ENCODE results near the gene NUP107. TPM values are rescaled to one million over a fixed set of nuclear protein-coding genes. Genes with fewer than 3 reads are reported as not detected.

NUP107 gene
- total and polyA plus RNA-seq, 7 experiments from 2014 or later = 25.5 to 80.9 (median 51.4) TPM

- POLR2A ChIA-PET = no interaction called here
- Histone ChIP-seq H3K4me3 (ENCODE audit: low read length) (no peak overlapping the region), H3K27me3 (ENCODE audit: control insufficient read depth in 2 of 2, insufficient read depth in 2 of 2, low read length in 2 of 2) (no peaks in the 10 kb centered on the region), H3K4me1 (ENCODE audit: control insufficient read depth in 2 of 2, insufficient read depth in 2 of 2, low read length in 2 of 2) (no peaks in the 10 kb centered on the region), H3K36me3 (ENCODE audit: control insufficient read depth in 2 of 3, insufficient read depth in 3 of 3, low read length in 3 of 3) (no peaks in the 10 kb centered on the region), H3K9me3 (ENCODE audit: control insufficient read depth in 2 of 3, low read length in 3 of 3) (no peaks in the 10 kb centered on the region), H3K27ac (ENCODE audit: low read depth, low read length) (no peak overlapping the region)
- peaks cover 0 to 7% (median 4%) of the 10 kb centered on the region in 5 donors for H3K36me3 Mint-ChIP-seq
- no peak overlapping the region for H3K27ac Mint-ChIP-seq
- CTCF ChIA-PET = interaction anchor here (0.6 kb wide), 1 partner anchor 521 kb away, joined by 3 read pairs; no protein-coding TSS in a partner anchor
- ATAC-seq = no peak
- no peak overlapping the region for H3K4me3 Mint-ChIP-seq
- H3K27me3 Mint-ChIP-seq = no peaks in the 10 kb centered on the region
- H3K9me3 Mint-ChIP-seq = no peaks in the 10 kb centered on the region
- peaks cover 0 to 4% (median 0%) of the 10 kb centered on the region in 7 donors for H3K4me1 Mint-ChIP-seq
- intact Hi-C loops (cut with micrococcal nuclease) = no loop called here
- no peak for DNase-seq
These were observed 92.5 kb downstream of the NUP107 start for GRCh38 chr12:68779280-68779679.

GRCh38 chr12:68780731-68781130, 94.0 kb downstream of the NUP107 start:
- Histone ChIP-seq H3K36me3 (ENCODE audit: control insufficient read depth in 2 of 3, insufficient read depth in 3 of 3, low read length in 3 of 3) (no peaks in the 10 kb centered on the region), H3K27me3 (ENCODE audit: control insufficient read depth in 2 of 2, insufficient read depth in 2 of 2, low read length in 2 of 2) (no peaks in the 10 kb centered on the region), H3K4me1 (ENCODE audit: control insufficient read depth in 2 of 2, insufficient read depth in 2 of 2, low read length in 2 of 2) (no peaks in the 10 kb centered on the region), H3K27ac (ENCODE audit: low read depth, low read length) (no peak overlapping the region), H3K9me3 (ENCODE audit: control insufficient read depth in 2 of 3, low read length in 3 of 3) (no peaks in the 10 kb centered on the region), H3K4me3 (ENCODE audit: low read length) (no peak overlapping the region)
- no peaks in the 10 kb centered on the region for H3K27me3 Mint-ChIP-seq
- POLR2A ChIA-PET = no interaction called here
- intact Hi-C loops (cut with micrococcal nuclease) = no loop called here
- DNase-seq (no peak), ATAC-seq (no peak)
- CTCF ChIA-PET = no interaction called here
- H3K4me3 Mint-ChIP-seq = no peak overlapping the region
- H3K4me1 Mint-ChIP-seq = no peaks in the 10 kb centered on the region
- no peaks in the 10 kb centered on the region for H3K9me3 Mint-ChIP-seq
- H3K36me3 Mint-ChIP-seq = peaks cover 0 to 7% (median 4%) of the 10 kb centered on the region in 5 donors
- H3K27ac Mint-ChIP-seq = peak overlapping the region in 1 of 9 donors; percentile 41

- Histone ChIP-seq H3K4me3 (ENCODE audit: low read length) (no peak overlapping the region), H3K9me3 (ENCODE audit: control insufficient read depth in 2 of 3, low read length in 3 of 3) (no peaks in the 10 kb centered on the region), H3K27me3 (ENCODE audit: control insufficient read depth in 2 of 2, insufficient read depth in 2 of 2, low read length in 2 of 2) (no peaks in the 10 kb centered on the region), H3K27ac (ENCODE audit: low read depth, low read length) (no peak overlapping the region), H3K4me1 (ENCODE audit: control insufficient read depth in 2 of 2, insufficient read depth in 2 of 2, low read length in 2 of 2) (no peaks in the 10 kb centered on the region), H3K36me3 (ENCODE audit: control insufficient read depth in 2 of 3, insufficient read depth in 3 of 3, low read length in 3 of 3) (no peaks in the 10 kb centered on the region)
- no peaks in the 10 kb centered on the region for H3K27me3 Mint-ChIP-seq
- H3K4me1 Mint-ChIP-seq = no peaks in the 10 kb centered on the region
- no peak overlapping the region for H3K4me3 Mint-ChIP-seq
- H3K27ac Mint-ChIP-seq = no peak overlapping the region
- H3K9me3 Mint-ChIP-seq = no peaks in the 10 kb centered on the region
- peaks cover 0 to 7% (median 4%) of the 10 kb centered on the region in 5 donors for H3K36me3 Mint-ChIP-seq
- DNase-seq = no peak
- intact Hi-C loops (cut with micrococcal nuclease) = no loop called here
- no peak for ATAC-seq
- ChIA-PET POLR2A (no interaction called here), CTCF (no interaction called here)
These were observed 95.0 kb downstream of the NUP107 start for GRCh38 chr12:68781728-68782127.

DNA sequence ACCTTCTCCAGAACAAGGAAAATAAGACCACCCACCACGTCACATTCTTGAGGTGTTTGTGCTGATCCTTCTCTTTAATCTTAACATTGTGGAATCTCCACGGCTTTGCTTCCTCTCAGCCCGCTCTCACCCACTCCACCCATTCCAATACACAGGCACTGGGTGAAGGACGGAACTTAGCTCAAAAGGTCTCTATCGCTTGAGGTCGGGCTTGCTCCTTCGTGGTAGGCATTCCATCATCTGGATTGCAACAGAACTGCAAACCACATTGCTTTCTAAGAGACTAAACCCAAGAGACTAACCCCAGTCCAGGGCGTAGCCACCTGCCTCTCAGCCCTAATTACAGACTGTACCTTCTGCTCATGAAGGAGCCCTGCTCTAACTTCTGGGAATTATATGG, 97.2 kb downstream of the NUP107 start:
- ChIA-PET CTCF (interaction anchor here (0.5 kb wide), 1 partner anchor 1438 kb away, joined by 3 read pairs; no protein-coding TSS in a partner anchor), POLR2A (interaction anchor here (1.1 kb wide), 1 partner anchor 24 kb away, joined by 3 read pairs; the partner anchor contains the start of gene MDM2)
- no peak overlapping the region for H3K27ac ChIP-seq (ENCODE audit: low read depth, low read length)
- Mint-ChIP-seq H3K4me3 (no peak overlapping the region), H3K9me3 (no peaks in the 10 kb centered on the region), H3K36me3 (peaks cover 0 to 7% (median 2%) of the 10 kb centered on the region in 5 donors), H3K27me3 (no peaks in the 10 kb centered on the region), H3K27ac (no peak overlapping the region), H3K4me1 (peaks cover 0 to 5% (median 0%) of the 10 kb centered on the region in 7 donors)
- ATAC-seq (peak; percentile 65), DNase-seq (no peak)
- intact Hi-C loops (cut with micrococcal nuclease) = no loop called here
- H3K27me3 ChIP-seq (ENCODE audit: control insufficient read depth in 2 of 2, insufficient read depth in 2 of 2, low read length in 2 of 2) = no peaks in the 10 kb centered on the region
- no peaks in the 10 kb centered on the region for H3K4me1 ChIP-seq (ENCODE audit: control insufficient read depth in 2 of 2, insufficient read depth in 2 of 2, low read length in 2 of 2)
- no peaks in the 10 kb centered on the region for H3K9me3 ChIP-seq (ENCODE audit: control insufficient read depth in 2 of 3, low read length in 3 of 3)
- no peak overlapping the region for H3K4me3 ChIP-seq (ENCODE audit: low read length)
- H3K36me3 ChIP-seq (ENCODE audit: control insufficient read depth in 2 of 3, insufficient read depth in 3 of 3, low read length in 3 of 3) = no peaks in the 10 kb centered on the region

DNA sequence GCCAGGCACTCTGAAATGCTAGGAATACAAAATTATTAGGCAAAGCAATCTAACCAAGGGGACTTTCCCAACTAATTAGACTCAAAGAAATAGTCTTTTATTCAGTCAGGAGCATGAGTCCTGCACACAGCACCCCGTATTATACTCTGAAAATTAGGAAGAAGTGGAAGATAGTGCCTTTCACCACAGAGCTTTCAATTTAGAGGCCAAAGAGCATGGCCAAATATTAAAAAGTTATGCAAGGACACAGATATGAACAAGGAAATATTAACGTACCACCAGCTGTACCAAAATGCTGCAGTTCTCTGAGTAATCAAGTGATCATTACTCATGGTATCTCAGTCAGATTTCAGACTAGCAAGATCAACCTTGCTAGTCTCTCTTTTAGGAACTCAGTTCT, 98.6 kb downstream of the NUP107 start:
- Mint-ChIP-seq H3K4me3 (no peak overlapping the region), H3K27me3 (no peaks in the 10 kb centered on the region), H3K27ac (no peak overlapping the region), H3K36me3 (peaks cover 0 to 3% (median 0%) of the 10 kb centered on the region in 5 donors), H3K9me3 (no peaks in the 10 kb centered on the region), H3K4me1 (peaks cover 0 to 5% (median 0%) of the 10 kb centered on the region in 7 donors)
- no peaks in the 10 kb centered on the region for H3K9me3 ChIP-seq (ENCODE audit: control insufficient read depth in 2 of 3, low read length in 3 of 3)
- no peak overlapping the region for H3K27ac ChIP-seq (ENCODE audit: low read depth, low read length)
- H3K36me3 ChIP-seq (ENCODE audit: control insufficient read depth in 2 of 3, insufficient read depth in 3 of 3, low read length in 3 of 3) = no peaks in the 10 kb centered on the region
- DNase-seq (no peak), ATAC-seq (peak; percentile 44)
- ChIA-PET POLR2A (no interaction called here), CTCF (no interaction called here)
- no peaks in the 10 kb centered on the region for H3K4me1 ChIP-seq (ENCODE audit: control insufficient read depth in 2 of 2, insufficient read depth in 2 of 2, low read length in 2 of 2)
- H3K4me3 ChIP-seq (ENCODE audit: low read length) = no peak overlapping the region
- intact Hi-C loops (cut with micrococcal nuclease) = no loop called here
- H3K27me3 ChIP-seq (ENCODE audit: control insufficient read depth in 2 of 2, insufficient read depth in 2 of 2, low read length in 2 of 2) = no peaks in the 10 kb centered on the region

- peak overlapping the region in 1 of 9 donors; percentile 62 for H3K27ac Mint-ChIP-seq
- Histone ChIP-seq H3K27ac (ENCODE audit: low read depth, low read length) (no peak overlapping the region), H3K9me3 (ENCODE audit: control insufficient read depth in 2 of 3, low read length in 3 of 3) (no peaks in the 10 kb centered on the region), H3K36me3 (ENCODE audit: control insufficient read depth in 2 of 3, insufficient read depth in 3 of 3, low read length in 3 of 3) (no peaks in the 10 kb centered on the region), H3K27me3 (ENCODE audit: control insufficient read depth in 2 of 2, insufficient read depth in 2 of 2, low read length in 2 of 2) (no peaks in the 10 kb centered on the region), H3K4me1 (ENCODE audit: control insufficient read depth in 2 of 2, insufficient read depth in 2 of 2, low read length in 2 of 2) (no peaks in the 10 kb centered on the region), H3K4me3 (ENCODE audit: low read length) (no peak overlapping the region)
- ATAC-seq = no peak
- no peak overlapping the region for H3K4me3 Mint-ChIP-seq
- intact Hi-C loops (cut with micrococcal nuclease) = no loop called here
- peaks cover 0 to 5% (median 0%) of the 10 kb centered on the region in 7 donors for H3K4me1 Mint-ChIP-seq
- H3K36me3 Mint-ChIP-seq = peaks cover 0 to 3% (median 0%) of the 10 kb centered on the region in 5 donors
- DNase-seq = no peak
- no peaks in the 10 kb centered on the region for H3K27me3 Mint-ChIP-seq
- CTCF ChIA-PET = no interaction called here
- POLR2A ChIA-PET = interaction anchor here (0.6 kb wide), 1 partner anchor 186 kb away, joined by 4 read pairs; no protein-coding TSS in a partner anchor
- no peaks in the 10 kb centered on the region for H3K9me3 Mint-ChIP-seq
These were observed 99.0 kb downstream of the NUP107 start for GRCh38 chr12:68785823-68786222.

DNA sequence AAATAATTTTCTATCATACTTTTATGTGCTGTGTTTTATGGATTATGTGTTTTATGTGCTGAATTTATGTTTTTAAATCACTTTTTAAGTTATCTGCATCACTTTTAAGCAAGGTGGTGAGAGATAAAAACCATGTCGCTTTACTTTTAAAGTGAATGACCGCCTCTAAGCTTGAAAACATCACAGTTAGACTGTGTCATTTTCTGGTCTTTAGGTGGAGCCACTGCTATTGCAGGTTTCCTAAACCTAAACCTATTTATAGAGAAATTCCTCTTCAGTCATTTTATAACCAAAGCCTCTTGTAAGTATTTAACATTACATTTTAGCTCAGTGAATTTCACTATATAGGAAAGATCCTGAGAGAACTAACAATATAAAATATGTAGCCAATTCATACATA, 100.2 kb downstream of the NUP107 start:
- no peaks in the 10 kb centered on the region for H3K9me3 Mint-ChIP-seq
- Histone ChIP-seq H3K27ac (ENCODE audit: low read depth, low read length) (no peak overlapping the region), H3K36me3 (ENCODE audit: control insufficient read depth in 2 of 3, insufficient read depth in 3 of 3, low read length in 3 of 3) (no peaks in the 10 kb centered on the region), H3K4me3 (ENCODE audit: low read length) (no peak overlapping the region), H3K4me1 (ENCODE audit: control insufficient read depth in 2 of 2, insufficient read depth in 2 of 2, low read length in 2 of 2) (no peaks in the 10 kb centered on the region), H3K27me3 (ENCODE audit: control insufficient read depth in 2 of 2, insufficient read depth in 2 of 2, low read length in 2 of 2) (no peaks in the 10 kb centered on the region), H3K9me3 (ENCODE audit: control insufficient read depth in 2 of 3, low read length in 3 of 3) (no peaks in the 10 kb centered on the region)
- DNase-seq (no peak), ATAC-seq (no peak)
- H3K27me3 Mint-ChIP-seq = no peaks in the 10 kb centered on the region
- intact Hi-C loops (cut with micrococcal nuclease) = no loop called here
- H3K27ac Mint-ChIP-seq = no peak overlapping the region
- peaks cover 0 to 1% (median 0%) of the 10 kb centered on the region in 5 donors for H3K36me3 Mint-ChIP-seq
- no peak overlapping the region for H3K4me3 Mint-ChIP-seq
- POLR2A ChIA-PET = no interaction called here
- CTCF ChIA-PET = no interaction called here
- H3K4me1 Mint-ChIP-seq = peaks cover 0 to 5% (median 0%) of the 10 kb centered on the region in 7 donors
